Measurements from ENCODE around the gene IFITM2.

Gene IFITM2

DNA sequence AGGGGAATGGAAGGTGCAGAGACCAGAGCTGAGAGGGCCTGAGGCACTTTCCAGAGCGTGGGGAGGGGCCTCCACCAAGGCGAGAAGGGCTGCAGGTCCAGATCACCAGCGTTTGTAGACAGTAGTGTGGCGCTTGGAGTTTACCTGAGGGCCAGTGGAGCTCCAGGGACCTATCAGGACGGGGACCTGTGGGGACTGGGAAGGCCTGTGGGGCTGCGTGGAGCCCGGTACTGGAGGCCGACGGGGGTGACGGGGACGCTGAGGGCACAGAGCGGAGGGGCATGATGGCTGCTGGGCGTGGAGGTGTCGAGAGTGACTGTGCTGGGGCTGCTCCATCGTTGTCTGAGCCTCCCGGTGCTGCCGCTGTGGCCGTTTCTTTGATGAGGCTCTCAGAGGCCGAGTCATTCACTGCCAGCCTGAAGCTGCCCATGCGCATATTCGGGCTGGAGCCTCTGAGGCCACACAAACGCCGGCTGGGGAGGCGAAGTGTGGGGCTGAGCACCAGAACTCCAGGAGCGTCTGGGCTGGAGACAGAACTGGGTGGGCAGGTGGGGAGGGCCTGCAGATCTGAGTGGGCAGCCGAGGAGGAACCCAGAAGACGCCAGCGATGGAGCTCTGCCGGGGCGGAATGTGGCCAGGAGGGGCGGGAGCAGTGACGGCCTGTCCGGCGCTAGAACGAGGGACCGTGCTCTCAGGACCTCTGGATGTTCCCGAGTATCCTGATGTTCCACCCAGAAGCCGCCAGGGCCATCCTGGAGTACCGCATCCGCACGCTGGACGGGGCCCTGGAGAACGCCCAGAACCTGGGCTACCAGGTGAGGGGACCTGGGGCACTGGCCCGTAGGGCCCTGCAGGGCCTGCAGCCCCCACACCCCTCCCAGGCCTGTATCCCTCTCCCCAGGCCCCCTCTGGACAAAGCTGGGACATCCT lies 16.1 kb upstream of the IFITM2 start:
- in situ Hi-C loops (cut with HindIII; ENCODE audit: low sequenced_read_pairs) = no loop called here
- TF ChIP-seq, protein P1, sequence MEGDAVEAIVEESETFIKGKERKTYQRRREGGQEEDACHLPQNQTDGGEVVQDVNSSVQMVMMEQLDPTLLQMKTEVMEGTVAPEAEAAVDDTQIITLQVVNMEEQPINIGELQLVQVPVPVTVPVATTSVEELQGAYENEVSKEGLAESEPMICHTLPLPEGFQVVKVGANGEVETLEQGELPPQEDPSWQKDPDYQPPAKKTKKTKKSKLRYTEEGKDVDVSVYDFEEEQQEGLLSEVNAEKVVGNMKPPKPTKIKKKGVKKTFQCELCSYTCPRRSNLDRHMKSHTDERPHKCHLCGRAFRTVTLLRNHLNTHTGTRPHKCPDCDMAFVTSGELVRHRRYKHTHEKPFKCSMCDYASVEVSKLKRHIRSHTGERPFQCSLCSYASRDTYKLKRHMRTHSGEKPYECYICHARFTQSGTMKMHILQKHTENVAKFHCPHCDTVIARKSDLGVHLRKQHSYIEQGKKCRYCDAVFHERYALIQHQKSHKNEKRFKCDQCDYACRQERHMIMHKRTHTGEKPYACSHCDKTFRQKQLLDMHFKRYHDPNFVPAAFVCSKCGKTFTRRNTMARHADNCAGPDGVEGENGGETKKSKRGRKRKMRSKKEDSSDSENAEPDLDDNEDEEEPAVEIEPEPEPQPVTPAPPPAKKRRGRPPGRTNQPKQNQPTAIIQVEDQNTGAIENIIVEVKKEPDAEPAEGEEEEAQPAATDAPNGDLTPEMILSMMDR (IDR thresholded peaks at IDR 0.05; ENCODE audit: low read depth, low read length, missing control alignments) = no peak
- no peak for DNase-seq (ENCODE audit: low read depth)
- H3K4me3 ChIP-seq (ENCODE audit: low read depth, low read length) = no peak overlapping the region

DNA sequence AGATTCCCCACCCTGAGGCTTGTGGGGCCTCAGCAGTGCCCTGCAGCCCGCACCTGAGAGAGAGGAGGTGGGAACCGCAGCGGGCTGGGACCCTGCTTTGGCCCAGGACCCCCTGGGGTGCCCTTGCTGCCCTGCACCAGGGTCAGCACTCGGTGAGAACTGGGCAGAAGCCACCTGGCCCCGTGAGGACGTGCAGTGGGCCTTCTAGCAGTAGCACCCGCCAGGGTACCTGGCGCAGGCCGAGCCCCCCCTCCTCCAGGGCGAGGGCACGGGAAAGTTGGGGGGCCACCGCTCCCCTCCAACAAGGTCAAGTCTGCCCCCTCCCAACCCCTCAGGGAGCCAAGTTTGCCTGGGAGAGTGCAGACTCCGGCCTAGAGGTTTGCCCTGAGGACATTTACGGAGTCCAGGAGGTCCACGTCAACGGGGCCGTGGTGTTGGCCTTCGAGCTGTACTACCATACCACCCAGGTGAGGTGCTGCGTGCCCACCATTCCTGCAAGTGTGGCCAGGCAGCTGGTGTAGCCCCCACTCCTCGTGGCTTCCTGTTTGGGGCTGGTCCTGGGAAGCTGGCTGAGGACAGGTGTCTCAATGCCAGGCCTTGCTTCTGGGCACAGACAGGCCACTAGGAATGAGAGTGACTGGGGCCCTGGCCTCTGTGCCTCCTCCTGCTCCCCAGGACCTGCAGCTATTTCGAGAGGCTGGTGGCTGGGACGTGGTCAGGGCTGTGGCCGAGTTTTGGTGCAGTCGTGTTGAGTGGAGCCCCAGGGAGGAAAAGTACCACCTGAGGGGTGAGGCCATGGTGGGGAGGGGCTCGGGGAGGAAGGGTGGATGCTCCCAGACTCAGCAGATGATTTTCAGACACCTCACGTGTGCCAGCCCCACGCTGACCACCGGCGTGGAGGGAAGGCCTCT lies 15.2 kb upstream of the IFITM2 start:
- no peak for DNase-seq (ENCODE audit: low read depth)
- H3K4me3 ChIP-seq (ENCODE audit: low read depth, low read length) = no peak overlapping the region
- in situ Hi-C loops (cut with HindIII; ENCODE audit: low sequenced_read_pairs) = no loop called here
- TF ChIP-seq, protein P1 (IDR thresholded peaks at IDR 0.05; ENCODE audit: low read depth, low read length, missing control alignments) = no peak

DNA sequence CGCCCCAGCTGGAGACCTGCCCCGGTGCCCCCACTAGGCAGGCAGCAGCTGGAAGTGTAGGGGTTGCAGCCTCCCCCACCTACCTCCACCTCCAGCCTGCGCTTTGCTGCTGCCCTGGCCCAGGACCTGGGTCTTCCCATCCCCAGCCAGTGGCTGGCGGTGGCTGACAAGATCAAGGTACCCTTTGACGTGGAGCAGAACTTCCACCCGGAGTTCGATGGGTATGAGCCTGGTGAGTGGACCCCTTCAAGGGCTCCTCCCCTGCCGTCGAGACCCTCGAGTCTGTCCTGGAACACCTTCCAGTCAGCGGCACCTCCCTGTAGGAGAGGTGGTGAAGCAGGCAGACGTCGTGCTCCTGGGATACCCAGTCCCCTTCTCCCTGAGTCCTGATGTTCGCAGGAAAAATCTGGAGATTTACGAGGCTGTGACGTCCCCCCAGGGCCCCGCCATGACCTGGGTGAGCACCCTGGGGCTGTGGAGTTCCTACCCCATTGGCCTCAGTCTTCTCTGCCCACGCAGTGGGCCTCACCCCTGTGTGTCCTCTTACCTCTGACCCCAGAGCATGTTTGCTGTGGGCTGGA lies 14.3 kb upstream of the IFITM2 start:
- no peak overlapping the region for H3K4me3 ChIP-seq (ENCODE audit: low read depth, low read length)
- TF ChIP-seq, protein P1 (IDR thresholded peaks at IDR 0.05; ENCODE audit: low read depth, low read length, missing control alignments) = no peak
- no peak for DNase-seq (ENCODE audit: low read depth)
- in situ Hi-C loops (cut with HindIII; ENCODE audit: low sequenced_read_pairs) = no loop called here

DNA sequence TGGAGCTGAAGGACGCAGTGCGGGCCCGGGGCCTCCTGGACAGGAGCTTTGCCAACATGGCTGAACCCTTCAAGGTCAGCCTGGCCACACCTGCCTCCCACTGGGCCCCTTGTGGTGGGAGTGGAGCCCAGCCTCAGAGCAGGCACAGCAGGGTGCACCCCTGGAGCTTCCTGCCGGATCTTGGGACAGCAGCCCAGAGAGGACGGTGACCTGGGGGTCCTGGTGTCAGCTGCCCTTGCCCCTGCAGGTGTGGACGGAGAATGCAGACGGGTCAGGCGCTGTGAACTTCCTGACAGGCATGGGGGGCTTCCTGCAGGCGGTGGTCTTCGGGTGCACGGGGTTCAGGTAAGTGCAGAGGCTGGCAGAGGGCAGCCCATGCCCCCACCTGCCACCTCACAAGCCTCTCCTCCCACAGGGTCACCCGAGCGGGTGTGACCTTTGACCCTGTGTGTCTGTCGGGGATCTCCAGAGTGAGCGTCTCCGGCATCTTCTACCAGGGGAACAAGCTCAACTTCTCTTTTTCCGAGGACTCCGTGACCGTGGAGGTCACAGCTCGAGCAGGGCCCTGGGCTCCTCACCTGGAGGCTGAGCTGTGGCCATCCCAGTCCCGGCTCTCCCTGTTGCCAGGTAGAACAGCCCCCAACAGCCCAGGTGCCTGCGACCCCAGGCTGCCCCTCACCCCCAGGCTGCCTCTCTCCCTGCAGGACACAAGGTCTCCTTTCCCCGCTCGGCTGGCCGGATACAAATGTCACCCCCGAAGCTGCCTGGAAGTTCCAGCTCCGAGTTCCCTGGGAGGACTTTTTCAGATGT lies 13.6 kb upstream of the IFITM2 start:
- DNase-seq (ENCODE audit: low read depth) = no peak

DNA sequence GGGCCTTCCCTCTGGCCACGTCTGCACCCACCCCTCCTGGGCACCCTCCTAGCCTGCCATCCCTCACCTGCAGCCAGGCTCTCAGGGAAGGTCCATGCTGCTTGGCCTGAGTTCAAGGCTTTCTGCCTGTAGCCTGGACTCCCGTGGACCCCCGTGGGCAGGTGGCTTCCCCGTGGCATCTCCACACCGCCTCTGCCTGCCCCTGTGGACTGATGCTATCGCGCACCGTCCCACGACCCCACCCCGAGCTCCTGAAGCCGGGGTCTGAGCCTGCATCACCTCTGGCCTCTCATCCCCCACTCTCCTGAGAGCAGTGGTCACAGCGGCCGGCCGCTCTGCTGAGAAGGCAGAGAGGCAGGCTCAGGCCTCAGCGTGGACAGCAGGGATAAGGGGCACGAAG lies 12.8 kb upstream of the IFITM2 start:
- in situ Hi-C loops (cut with HindIII; ENCODE audit: low sequenced_read_pairs) = no loop called here
- DNase-seq (ENCODE audit: low read depth) = no peak
- H3K4me3 ChIP-seq (ENCODE audit: low read depth, low read length) = no peak overlapping the region
- TF ChIP-seq, protein P1 (IDR thresholded peaks at IDR 0.05; ENCODE audit: low read depth, low read length, missing control alignments) = no peak

More for the DNA sequence above, 13.6 kb upstream of the IFITM2 start:
- TF ChIP-seq, protein P1 (IDR thresholded peaks at IDR 0.05; ENCODE audit: low read depth, low read length, missing control alignments) = no peak
- H3K4me3 ChIP-seq (ENCODE audit: low read depth, low read length) = no peak overlapping the region
- in situ Hi-C loops (cut with HindIII; ENCODE audit: low sequenced_read_pairs) = no loop called here
